GM19193 (cell line): Measurements from ENCODE around the gene THUMPD1.

Experiments
- POLR2A ChIP-seq: IDR thresholded peaks from 4 replicates; pipeline ENCODE4 v1.6.1; 2011; ENCODE audit not compliant: insufficient read depth, insufficient read length; ENCODE audit errors: extremely low read depth

The THUMPD1 gene

GRCh38 chr16:20711277-20711911 lies 30.2 kb downstream of the THUMPD1 start:
- TF ChIP-seq POLR2A: no peak

DNA sequence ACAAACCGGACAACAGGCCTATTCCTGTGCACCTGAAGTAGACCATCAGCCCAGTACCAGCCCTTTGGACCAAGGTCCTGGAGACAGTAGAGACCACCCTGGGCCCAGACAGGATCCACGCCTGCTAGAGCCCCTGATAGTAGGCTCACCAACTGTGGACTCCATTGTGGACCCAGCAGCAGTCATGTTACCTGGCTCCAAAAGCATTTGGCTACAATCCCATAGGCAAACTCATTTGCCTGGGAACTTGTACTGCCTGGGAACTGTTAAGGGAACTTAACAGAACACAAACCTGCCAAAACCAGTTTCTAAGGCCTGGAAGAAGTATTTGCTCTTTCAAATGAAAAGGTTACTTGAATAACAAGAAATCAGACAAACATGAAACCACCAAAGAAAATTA lies 34.2 kb downstream of the THUMPD1 start:
- no peak for TF ChIP-seq POLR2A

DNA sequence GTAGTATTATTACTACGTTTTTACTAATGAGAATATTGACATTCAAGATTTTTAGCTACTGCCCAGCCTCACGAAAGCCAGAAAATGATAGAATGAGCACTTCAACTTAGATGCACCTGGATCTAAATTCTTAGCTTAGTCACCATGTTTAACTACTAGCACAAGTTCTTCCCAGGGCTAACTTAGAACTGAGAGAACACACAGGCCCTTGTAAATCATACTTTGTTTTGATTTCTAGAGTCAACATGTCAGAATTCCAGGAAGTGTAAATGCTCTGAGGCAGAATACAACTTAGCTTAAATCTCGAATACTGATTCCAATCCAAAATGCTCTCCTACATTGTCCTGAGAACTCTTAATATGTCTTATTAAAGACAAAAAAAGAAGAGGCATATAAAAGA lies 37.3 kb downstream of the THUMPD1 start:
- no peak for TF ChIP-seq POLR2A

GRCh38 chr16:20696618-20697017 lies 45.0 kb downstream of the THUMPD1 start:
- TF ChIP-seq POLR2A: no peak

DNA sequence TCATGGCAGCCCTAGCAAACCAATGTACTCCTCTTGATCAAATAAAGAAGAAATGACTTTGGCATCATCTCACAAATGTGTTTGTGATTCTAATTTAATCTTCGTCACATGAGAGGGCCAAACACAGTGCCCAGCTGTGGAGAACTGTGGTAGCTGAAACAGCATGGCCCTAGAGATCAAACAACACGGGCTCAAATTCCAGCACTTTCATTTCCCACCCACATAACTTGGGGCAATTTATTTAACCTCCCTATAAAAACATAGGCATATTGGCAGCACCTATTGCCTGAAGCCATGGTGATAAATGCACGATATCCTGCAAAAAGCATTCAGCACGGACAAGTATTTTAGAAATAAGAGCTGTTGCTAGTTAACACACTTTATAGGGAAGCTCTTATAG lies 46.6 kb downstream of the THUMPD1 start:
- TF ChIP-seq POLR2A: no peak

DNA sequence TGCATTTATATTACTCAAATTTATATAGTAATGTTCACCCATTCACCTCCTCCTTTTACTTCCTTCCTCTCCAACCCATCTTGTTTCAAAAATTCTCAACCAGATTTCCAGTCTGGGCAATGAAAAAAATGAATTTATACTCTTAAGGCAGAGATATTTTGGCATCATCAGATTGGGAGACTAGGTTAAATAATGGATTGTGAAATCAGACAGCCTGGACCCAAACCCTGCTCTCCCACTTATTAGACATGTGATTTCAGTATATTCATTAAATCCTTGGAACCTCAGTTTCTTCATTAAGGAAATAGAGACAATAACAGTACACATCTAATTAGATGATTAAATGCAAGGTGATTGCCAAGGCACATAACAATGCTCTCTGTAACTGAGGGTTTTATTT lies 52.0 kb downstream of the THUMPD1 start:
- TF ChIP-seq POLR2A: no peak

DNA sequence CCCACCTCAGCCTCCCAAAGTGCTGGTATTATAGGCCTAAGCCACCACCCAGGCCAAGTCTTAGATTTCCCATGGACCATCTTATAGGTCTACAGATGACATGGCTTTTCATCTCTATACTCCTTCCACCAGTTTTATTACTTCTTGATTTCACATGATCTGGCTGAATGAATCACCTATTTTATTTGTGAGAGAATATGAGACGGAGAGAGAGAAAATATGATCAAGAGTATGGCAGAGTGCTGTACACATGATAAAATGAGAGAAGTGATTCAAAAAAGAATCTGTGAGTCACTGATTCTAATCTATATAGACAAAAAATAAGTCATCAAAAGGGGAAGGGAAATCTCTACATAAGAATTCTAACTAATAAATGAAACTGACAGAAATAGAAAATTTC lies 57.8 kb downstream of the THUMPD1 start:
- TF ChIP-seq POLR2A: no peak
